ENCODE results near the gene TECTB. TPM values are rescaled to one million over a fixed set of nuclear protein-coding genes. Genes with fewer than 3 reads are reported as not detected.

The TECTB gene
- polyA plus RNA-seq, 1 experiment = 0.02 TPM

GRCh38 chr10:112288486-112288885, 5.3 kb downstream of the TECTB start:
- TF ChIP-seq CTCF (IDR thresholded peaks at IDR 0.05; ENCODE audit: insufficient read depth, low read depth, low read length) = no peak
- H3K27me3 ChIP-seq (ENCODE audit: control insufficient read depth, insufficient read depth, low read length) = no peaks in the 10 kb centered on the region
- no peaks in the 10 kb centered on the region for H3K36me3 ChIP-seq (ENCODE audit: control insufficient read depth, insufficient read depth, low read length)
- POLR2A ChIA-PET = no interaction called here
- CTCF ChIA-PET = no interaction called here
- no peak overlapping the region for H3K4me3 ChIP-seq (ENCODE audit: low read depth, low read length)
- DNase-seq (ENCODE audit: low read depth) = no peak

- no peak for DNase-seq (ENCODE audit: low read depth)
- Histone ChIP-seq H3K4me3 (ENCODE audit: low read depth, low read length) (no peak overlapping the region), H3K27me3 (ENCODE audit: control insufficient read depth, insufficient read depth, low read length) (no peaks in the 10 kb centered on the region), H3K36me3 (ENCODE audit: control insufficient read depth, insufficient read depth, low read length) (no peaks in the 10 kb centered on the region)
- TF ChIP-seq CTCF (IDR thresholded peaks at IDR 0.05; ENCODE audit: insufficient read depth, low read depth, low read length) = no peak
- CTCF ChIA-PET = no interaction called here
- POLR2A ChIA-PET = no interaction called here
These were observed 6.3 kb downstream of the TECTB start for GRCh38 chr10:112289373-112290053.

GRCh38 chr10:112290054-112290373, 6.8 kb downstream of the TECTB start:
- DNase-seq (ENCODE audit: low read depth) = no peak
- no peak for TF ChIP-seq CTCF (IDR thresholded peaks at IDR 0.05; ENCODE audit: insufficient read depth, low read depth, low read length)
- no peak overlapping the region for H3K4me3 ChIP-seq (ENCODE audit: low read depth, low read length)
- no peaks in the 10 kb centered on the region for H3K36me3 ChIP-seq (ENCODE audit: control insufficient read depth, insufficient read depth, low read length)
- ChIA-PET CTCF (no interaction called here), POLR2A (no interaction called here)
- H3K27me3 ChIP-seq (ENCODE audit: control insufficient read depth, insufficient read depth, low read length) = no peaks in the 10 kb centered on the region

- ChIA-PET CTCF (interaction anchor here (0.7 to 1.4 kb wide), 3 partner anchors 15 to 157 kb away, joined by 3 to 5 read pairs (median 4); no protein-coding TSS in a partner anchor), POLR2A (no interaction called here)
- Histone ChIP-seq H3K27me3 (ENCODE audit: control insufficient read depth, insufficient read depth, low read length) (no peaks in the 10 kb centered on the region), H3K4me3 (ENCODE audit: low read depth, low read length) (no peak overlapping the region), H3K36me3 (ENCODE audit: control insufficient read depth, insufficient read depth, low read length) (no peaks in the 10 kb centered on the region)
- no peak for TF ChIP-seq CTCF (IDR thresholded peaks at IDR 0.05; ENCODE audit: insufficient read depth, low read depth, low read length)
- no peak for DNase-seq (ENCODE audit: low read depth)
These were observed 11.0 kb downstream of the TECTB start for GRCh38 chr10:112294169-112294568.

GRCh38 chr10:112295853-112296830, 12.9 kb downstream of the TECTB start:
- DNase-seq (ENCODE audit: low read depth) = peak; percentile 26
- POLR2A ChIA-PET = interaction anchor here (0.6 kb wide), 1 partner anchor 125 kb away, joined by 4 read pairs; no protein-coding TSS in a partner anchor
- CTCF ChIA-PET = interaction anchor here (1.0 to 1.4 kb wide), 4 partner anchors 8 to 12 kb away, joined by 3 to 6 read pairs (median 4); no protein-coding TSS in a partner anchor
- H3K27me3 ChIP-seq (ENCODE audit: control insufficient read depth, insufficient read depth, low read length) = no peaks in the 10 kb centered on the region
- no peak for TF ChIP-seq CTCF (IDR thresholded peaks at IDR 0.05; ENCODE audit: insufficient read depth, low read depth, low read length)
- H3K36me3 ChIP-seq (ENCODE audit: control insufficient read depth, insufficient read depth, low read length) = no peaks in the 10 kb centered on the region
- H3K4me3 ChIP-seq (ENCODE audit: low read depth, low read length) = no peak overlapping the region
